Measurements from ENCODE around the gene NRCAM. TPM values are rescaled to one million over a fixed set of nuclear protein-coding genes. Genes with fewer than 3 reads are reported as not detected.

Gene NRCAM
- total and polyA plus RNA-seq, 2 of the 13 experiments (the other 11 are each of a cell fraction or from before 2014, with no cell fraction given): 0.31 to 0.33 TPM

GRCh38 chr7:108345710-108346336 lies 110.4 kb downstream of the NRCAM start:
- no peaks in the 10 kb centered on the region for H3K36me3 ChIP-seq (replicated peaks in 1 of 2; ENCODE audit: control insufficient read depth in 1 of 2, insufficient read depth in 2 of 2, low read length in 2 of 2)
- H4K20me1 ChIP-seq (ENCODE audit: insufficient read depth, low read length): no peaks in the 10 kb centered on the region
- no peak overlapping the region for H3K9ac ChIP-seq (ENCODE audit: insufficient read depth, low read depth, low read length)
- peaks cover 23% of the 10 kb centered on the region for H3K4me1 ChIP-seq (ENCODE audit: insufficient read depth, low read length)
- H3K4me2 ChIP-seq (ENCODE audit: low read depth, low read length): no peak overlapping the region
- no peak overlapping the region for H3K4me3 ChIP-seq (replicated peaks in 1 of 3; ENCODE audit: insufficient read depth in 1 of 3, low read depth in 2 of 3, low read length in 3 of 3)
- H3K27me3 ChIP-seq (ENCODE audit: control insufficient read depth in 1 of 2, insufficient read depth in 2 of 2, low read length in 2 of 2): no peaks in the 10 kb centered on the region
- H3K9me3 ChIP-seq (ENCODE audit: low read length): no peaks in the 10 kb centered on the region
- DNase-seq (ENCODE audit: low spot score) (no peak), FAIRE-seq (no peak), ATAC-seq (no peak)
- in situ Hi-C loops (cut with HindIII; ENCODE audit: extremely low pct_ligation_motif_present, low pct_unique_long_range_greater_than_20kb) (no loop called here), intact Hi-C loops (cut with micrococcal nuclease; ENCODE audit: unreplicated experiment) (no loop called here)
- no peak overlapping the region for H2AFZ ChIP-seq (ENCODE audit: low read length)
- no peak for TF ChIP-seq ZNF577 (CRISPR knock-in tag; IDR thresholded peaks at IDR 0.05; ENCODE audit: borderline replicate concordance, low read depth)
- ChIA-PET POLR2A (no interaction called here), CTCF (ENCODE audit: low intra/inter-chr PET ratio, low total read pairs) (no interaction called here)
- whole genome bisulfite sequencing (ENCODE audit: low lambda C conversion rate): 39% methylated on average over 9 of the region's 9 CpGs
- no peak overlapping the region for H3K27ac ChIP-seq (ENCODE audit: extremely low read length, insufficient read depth, low read length)
- BruUV-seq (replicated peaks): no TSS peak
- no peaks in the 10 kb centered on the region for H3K79me2 ChIP-seq (ENCODE audit: insufficient read depth, low read length)

- Histone ChIP-seq H3K4me1 (ENCODE audit: insufficient read depth, low read length) (peaks cover 18% of the 10 kb centered on the region), H3K36me3 (replicated peaks in 1 of 2; ENCODE audit: control insufficient read depth in 1 of 2, insufficient read depth in 2 of 2, low read length in 2 of 2) (no peaks in the 10 kb centered on the region), H3K27ac (ENCODE audit: extremely low read length, insufficient read depth, low read length) (no peak overlapping the region), H4K20me1 (ENCODE audit: insufficient read depth, low read length) (no peaks in the 10 kb centered on the region), H3K79me2 (ENCODE audit: insufficient read depth, low read length) (no peaks in the 10 kb centered on the region), H3K27me3 (ENCODE audit: control insufficient read depth in 1 of 2, insufficient read depth in 2 of 2, low read length in 2 of 2) (no peaks in the 10 kb centered on the region), H3K9ac (ENCODE audit: insufficient read depth, low read depth, low read length) (no peak overlapping the region), H3K4me3 (replicated peaks in 1 of 3; ENCODE audit: insufficient read depth in 1 of 3, low read depth in 2 of 3, low read length in 3 of 3) (0 out of 6 replicates have a peak overlapping the region, but pooled peaks of 1 of the 3 experiments have one; percentile 6), H2AFZ (ENCODE audit: low read length) (no peak overlapping the region), H3K9me3 (ENCODE audit: low read length) (no peaks in the 10 kb centered on the region), H3K4me2 (ENCODE audit: low read depth, low read length) (peak overlapping the region; percentile 58)
- in situ Hi-C loops (cut with HindIII; ENCODE audit: extremely low pct_ligation_motif_present, low pct_unique_long_range_greater_than_20kb): no loop called here
- BruUV-seq (replicated peaks): no TSS peak
- ChIA-PET POLR2A (no interaction called here), CTCF (ENCODE audit: low intra/inter-chr PET ratio, low total read pairs) (no interaction called here)
- ATAC-seq (peak; percentile 30; the same call in 1 of the 3 replicates), DNase-seq (ENCODE audit: low spot score) (peak; percentile 69), FAIRE-seq (no peak)
- intact Hi-C loops (cut with micrococcal nuclease; ENCODE audit: unreplicated experiment): loop anchor here (2.0 kb wide), 1 partner anchor 18 kb away; no protein-coding TSS in a partner anchor
- WGBS (ENCODE audit: low lambda C conversion rate): 8% methylated on average over 6 of the region's 9 CpGs
- TF ChIP-seq PATZ1 (CRISPR knock-in tag; IDR thresholded peaks at IDR 0.05): peak; percentile 65; the same call in 1 of the 2 replicates
- TF ChIP-seq ZNF350 (CRISPR knock-in tag; IDR thresholded peaks at IDR 0.05; ENCODE audit: borderline replicate concordance, low read depth): peak; percentile 28; the same call in 1 of the 2 replicates
- no peak for TF ChIP-seq NFATC3 (CRISPR knock-in tag; IDR thresholded peaks at IDR 0.05)
- TF ChIP-seq JDP2 (CRISPR knock-in tag; IDR thresholded peaks at IDR 0.05; ENCODE audit: borderline replicate concordance): no peak
- TF ChIP-seq ZNF761 (CRISPR knock-in tag; conservative IDR thresholded peaks at IDR 0.05): no peak
- 0 out of 2 replicates have a peak, but pooled peaks have one; percentile 10 for TF ChIP-seq NR2F6 (IDR thresholded peaks at IDR 0.05)
- TF ChIP-seq NR2F6 (CRISPR knock-in tag; IDR thresholded peaks at IDR 0.05): peak; percentile 69
- peak; percentile 66; the same call in 1 of the 2 replicates for TF ChIP-seq SRF (IDR thresholded peaks at IDR 0.05; ENCODE audit: low read depth, low read length)
- no peak for TF ChIP-seq ADNP (CRISPR knock-in tag; IDR thresholded peaks at IDR 0.05)
- 0 out of 2 replicates have a peak, but pooled peaks have one; percentile 42 for TF ChIP-seq ZMYM2 (CRISPR knock-in tag; IDR thresholded peaks at IDR 0.05)
- TF ChIP-seq TEAD3 (CRISPR knock-in tag; optimal IDR thresholded peaks at IDR 0.05; ENCODE audit: borderline replicate concordance): peak; percentile 35
- no peak for TF ChIP-seq ZKSCAN5 (CRISPR knock-in tag; IDR thresholded peaks at IDR 0.05)
- no peak for TF ChIP-seq TCF7L2 (IDR thresholded peaks at IDR 0.05; ENCODE audit: low read depth, low read length)
- no peak for TF ChIP-seq TBP (CRISPR knock-in tag; IDR thresholded peaks at IDR 0.05)
- TF ChIP-seq FOSL1 (CRISPR knock-in tag; IDR thresholded peaks at IDR 0.05; ENCODE audit: borderline replicate concordance): peak; percentile 64; the same call in 1 of the 2 replicates
- no peak for TF ChIP-seq RAD51 (IDR thresholded peaks at IDR 0.05; ENCODE audit: borderline replicate concordance)
- 0 out of 2 replicates have a peak, but pooled peaks have one; percentile 14 for TF ChIP-seq MAX (IDR thresholded peaks at IDR 0.05)
These were observed 115.3 kb downstream of the NRCAM start for GRCh38 chr7:108340856-108341411.

Data from HepG2 (cell line).